DND-41 (cell line): ENCODE measurements around the gene TMEM117.

Source experiments
- EZH2 ChIP-seq: IDR thresholded peaks from 3 replicates; pipeline ENCODE4 v1.6.1; 2012; ENCODE audit warnings: borderline replicate concordance, low read depth, mild to moderate bottlenecking, moderate library complexity, low read length, inconsistent platforms; ENCODE audit not compliant: severe bottlenecking
- TF ChIP-seq, protein P1 (sequence below): IDR thresholded peaks from 2 replicates; pipeline ENCODE4 v1.5.1; 2012; ENCODE audit warnings: borderline replicate concordance, low read length, moderate library complexity, mild to moderate bottlenecking; ENCODE audit not compliant: poor library complexity, severe bottlenecking; ENCODE audit errors: extremely low read depth

- TF ChIP-seq, protein P1, sequence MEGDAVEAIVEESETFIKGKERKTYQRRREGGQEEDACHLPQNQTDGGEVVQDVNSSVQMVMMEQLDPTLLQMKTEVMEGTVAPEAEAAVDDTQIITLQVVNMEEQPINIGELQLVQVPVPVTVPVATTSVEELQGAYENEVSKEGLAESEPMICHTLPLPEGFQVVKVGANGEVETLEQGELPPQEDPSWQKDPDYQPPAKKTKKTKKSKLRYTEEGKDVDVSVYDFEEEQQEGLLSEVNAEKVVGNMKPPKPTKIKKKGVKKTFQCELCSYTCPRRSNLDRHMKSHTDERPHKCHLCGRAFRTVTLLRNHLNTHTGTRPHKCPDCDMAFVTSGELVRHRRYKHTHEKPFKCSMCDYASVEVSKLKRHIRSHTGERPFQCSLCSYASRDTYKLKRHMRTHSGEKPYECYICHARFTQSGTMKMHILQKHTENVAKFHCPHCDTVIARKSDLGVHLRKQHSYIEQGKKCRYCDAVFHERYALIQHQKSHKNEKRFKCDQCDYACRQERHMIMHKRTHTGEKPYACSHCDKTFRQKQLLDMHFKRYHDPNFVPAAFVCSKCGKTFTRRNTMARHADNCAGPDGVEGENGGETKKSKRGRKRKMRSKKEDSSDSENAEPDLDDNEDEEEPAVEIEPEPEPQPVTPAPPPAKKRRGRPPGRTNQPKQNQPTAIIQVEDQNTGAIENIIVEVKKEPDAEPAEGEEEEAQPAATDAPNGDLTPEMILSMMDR, result peak; percentile 75
- TF ChIP-seq EZH2, result no peak
These were observed 46.8 kb downstream of the TMEM117 start for GRCh38 chr12:43882578-43883178.
